ENCODE data around the gene TRIM14. TPM values are rescaled to one million over a fixed set of nuclear protein-coding genes. Genes with fewer than 3 reads are reported as not detected.
A peak's percentile ranks its signal among the peaks of the same experiment; 100 is the strongest.
"Not testable (repeated sequence)": the region's sequence is repeated elsewhere in the genome, so short reads cannot be mapped to it uniquely, and the experiment has no call there.

Gene TRIM14
- total RNA-seq, 3 donors from 2014 or later, result 8.8 to 14.9 (median 14.6) TPM

GRCh38 chr9:98091735-98092612 is 27.0 kb downstream of the TRIM14 start:
- no peak overlapping the region for H3K27ac ChIP-seq
- intact Hi-C loops (cut with DNase I; ENCODE audit: low total_unique reads), result no loop called here
- H3K36me3 ChIP-seq, result no peaks in the 10 kb centered on the region
- DNase-seq (ENCODE audit: low spot score in 2 of 2), result no peak
- no peak for TF ChIP-seq POLR2AphosphoS5 (IDR thresholded peaks at IDR 0.05)
- no peaks in the 10 kb centered on the region for H3K4me1 ChIP-seq
- no peaks in the 10 kb centered on the region for H3K27me3 ChIP-seq
- no peak overlapping the region for H3K4me3 ChIP-seq
- no peaks in the 10 kb centered on the region for H3K9me3 ChIP-seq

DNA sequence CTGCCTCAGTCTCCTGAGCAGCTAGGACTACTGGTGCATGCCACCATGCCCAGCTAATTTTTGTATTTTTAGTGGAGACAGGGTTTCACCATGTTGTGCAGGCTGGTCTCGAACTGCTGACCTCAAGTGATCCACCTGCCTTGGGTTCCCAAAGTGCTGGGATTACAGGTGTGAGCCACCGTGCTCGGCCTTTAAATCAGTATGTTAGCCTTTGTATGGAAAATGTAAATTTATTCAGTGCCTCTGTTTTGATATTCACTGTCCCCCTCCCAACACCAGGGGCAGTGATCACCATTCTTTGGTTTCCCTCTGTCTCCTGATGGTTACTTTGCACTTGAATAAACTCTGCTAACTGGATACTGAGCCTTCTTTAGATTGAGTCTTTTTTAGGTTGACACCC is 28.3 kb downstream of the TRIM14 start:
- H3K27ac ChIP-seq; H3K4me1 ChIP-seq; H3K36me3 ChIP-seq; H3K4me3 ChIP-seq; H3K27me3 ChIP-seq; H3K9me3 ChIP-seq; intact Hi-C loops (cut with DNase I; ENCODE audit: low total_unique reads); DNase-seq (ENCODE audit: low spot score in 2 of 2): not testable (repeated sequence)

DNA sequence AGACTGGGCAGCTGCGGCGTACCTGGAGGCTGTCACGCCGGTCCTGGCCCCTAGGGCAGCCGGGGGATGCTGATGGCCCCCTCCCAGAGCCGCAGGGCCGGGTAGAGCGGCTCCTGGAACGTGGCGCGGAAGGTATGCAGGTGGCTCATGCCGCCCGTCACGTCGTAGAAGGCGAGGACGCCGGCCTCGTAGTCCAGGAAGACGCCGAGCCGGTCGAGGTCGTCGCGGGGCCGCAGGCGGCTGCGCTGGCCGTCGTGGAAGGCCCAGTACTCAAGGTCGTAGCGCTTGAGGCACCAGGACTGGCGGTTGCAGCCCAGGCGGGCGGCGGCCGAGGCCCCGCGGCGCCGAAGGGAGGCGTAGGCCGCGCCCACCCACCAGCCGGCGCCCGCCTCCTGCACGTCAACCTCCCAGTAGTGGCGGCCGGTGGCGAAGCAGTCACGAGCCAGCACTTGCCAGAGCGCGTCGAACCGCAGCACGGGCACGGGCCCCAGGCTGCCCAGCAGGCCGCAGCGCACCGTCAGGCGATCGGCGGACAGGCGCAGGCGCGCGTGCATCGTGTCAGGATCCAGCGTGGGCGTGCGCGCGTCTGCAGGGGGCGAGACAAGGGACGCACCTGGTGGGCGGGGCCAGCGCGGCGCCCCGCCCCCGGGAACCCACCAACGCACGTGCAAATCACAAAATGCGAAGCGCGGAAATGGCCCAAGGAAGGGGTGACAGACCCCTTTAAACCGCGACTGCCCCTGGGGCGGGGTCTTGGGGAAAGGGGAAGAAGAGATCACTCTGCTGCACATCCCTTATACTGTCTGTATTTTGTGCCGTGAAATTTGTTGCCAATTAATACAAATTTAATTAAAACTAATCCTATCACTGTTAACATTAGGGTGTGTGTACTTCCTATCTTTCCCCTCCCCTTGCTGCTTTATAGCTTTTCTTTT is 31.3 kb downstream of the TRIM14 start:
- intact Hi-C loops (cut with DNase I; ENCODE audit: low total_unique reads), result no loop called here
- H3K36me3 ChIP-seq, result no peaks in the 10 kb centered on the region
- no peaks in the 10 kb centered on the region for H3K27me3 ChIP-seq
- H3K4me3 ChIP-seq, result peak overlapping the region; percentile 23 to 68 (median 43)
- H3K9me3 ChIP-seq, result no peaks in the 10 kb centered on the region
- peak overlapping the region; percentile 52 to 73 for H3K27ac ChIP-seq
- TF ChIP-seq POLR2AphosphoS5 (IDR thresholded peaks at IDR 0.05), result no peak
- no peak for TF ChIP-seq POLR2A (IDR thresholded peaks at IDR 0.05)
- TF ChIP-seq CTCF (IDR thresholded peaks at IDR 0.05), result no peak
- no peak for DNase-seq (ENCODE audit: low spot score in 2 of 2)
- H3K4me1 ChIP-seq, result no peaks in the 10 kb centered on the region

- Histone ChIP-seq H3K4me1 (no peaks in the 10 kb centered on the region), H3K27me3 (no peaks in the 10 kb centered on the region), H3K4me3 (no peak overlapping the region), H3K27ac (peak overlapping the region in 1 of 2 donors; percentile 73), H3K9me3 (no peaks in the 10 kb centered on the region), H3K36me3 (no peaks in the 10 kb centered on the region)
- intact Hi-C loops (cut with DNase I; ENCODE audit: low total_unique reads), result no loop called here
- DNase-seq (ENCODE audit: low spot score in 2 of 2), result no peak
- TF ChIP-seq POLR2AphosphoS5 (IDR thresholded peaks at IDR 0.05), result no peak
- no peak for TF ChIP-seq POLR2A (IDR thresholded peaks at IDR 0.05)
- TF ChIP-seq CTCF (IDR thresholded peaks at IDR 0.05), result no peak
Observed at GRCh38 chr9:98086461-98086860, 32.6 kb downstream of the TRIM14 start.

DNA sequence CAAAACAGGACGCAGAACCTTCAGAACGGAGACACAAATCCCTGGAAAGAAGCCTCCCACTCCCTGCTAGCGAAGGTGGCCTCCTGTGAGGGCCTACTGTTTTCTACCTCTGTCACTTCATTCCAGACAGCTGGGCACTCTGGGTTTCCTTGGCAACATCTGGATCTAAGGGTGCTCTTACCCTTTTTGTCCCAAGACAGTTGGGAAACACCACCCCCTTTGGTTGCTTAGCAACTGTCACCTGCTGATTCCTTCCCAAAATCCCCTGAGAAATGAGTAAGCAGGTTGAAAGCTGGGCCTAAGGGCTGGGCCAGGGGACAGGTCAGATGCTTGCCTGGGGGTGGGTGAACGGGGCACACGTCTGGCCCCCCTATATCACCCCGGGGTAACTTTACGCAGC is 33.1 kb downstream of the TRIM14 start:
- intact Hi-C loops (cut with DNase I; ENCODE audit: low total_unique reads), result no loop called here
- Histone ChIP-seq H3K4me3 (no peak overlapping the region), H3K4me1 (no peaks in the 10 kb centered on the region), H3K27me3 (no peaks in the 10 kb centered on the region), H3K27ac (peak overlapping the region in 1 of 2 donors; percentile 73), H3K36me3 (no peaks in the 10 kb centered on the region), H3K9me3 (no peaks in the 10 kb centered on the region)
- TF ChIP-seq POLR2A (IDR thresholded peaks at IDR 0.05) (no peak), POLR2AphosphoS5 (IDR thresholded peaks at IDR 0.05) (no peak), CTCF (IDR thresholded peaks at IDR 0.05) (no peak)
- no peak for DNase-seq (ENCODE audit: low spot score in 2 of 2)

DNA sequence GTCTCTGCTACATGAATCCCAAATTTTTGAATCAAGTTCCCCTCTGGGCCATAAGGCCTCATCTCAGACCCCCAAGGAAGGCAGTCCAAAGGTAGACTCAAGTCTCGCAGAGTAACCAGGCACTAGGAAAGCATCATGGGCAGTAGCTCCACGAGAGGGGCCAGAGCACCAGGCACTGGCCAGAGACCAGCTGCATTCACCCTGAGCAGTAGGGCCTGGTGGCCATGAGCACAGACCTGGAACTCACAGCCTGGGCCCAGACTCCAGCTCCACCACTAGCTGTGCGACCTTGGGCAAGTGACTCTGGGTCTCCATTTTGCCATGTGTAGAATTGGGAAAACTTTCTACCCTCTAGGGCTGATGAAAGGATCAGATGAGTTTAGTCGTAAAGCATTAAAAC is 34.0 kb downstream of the TRIM14 start:
- Histone ChIP-seq H3K4me3 (no peak overlapping the region), H3K27ac (no peak overlapping the region), H3K9me3 (no peaks in the 10 kb centered on the region), H3K4me1 (no peaks in the 10 kb centered on the region), H3K36me3 (no peaks in the 10 kb centered on the region), H3K27me3 (no peaks in the 10 kb centered on the region)
- TF ChIP-seq POLR2A (IDR thresholded peaks at IDR 0.05), result no peak
- TF ChIP-seq CTCF (IDR thresholded peaks at IDR 0.05), result no peak
- TF ChIP-seq POLR2AphosphoS5 (IDR thresholded peaks at IDR 0.05), result no peak
- intact Hi-C loops (cut with DNase I; ENCODE audit: low total_unique reads), result no loop called here
- no peak for DNase-seq (ENCODE audit: low spot score in 2 of 2)

Data from breast epithelium (tissue), 4 donors.